BJ (cell line): Measurements from ENCODE around the gene ITCH. TPM values are rescaled to one million over a fixed set of nuclear protein-coding genes. Genes with fewer than 3 reads are reported as not detected.
"Not testable (repeated sequence)": the region's sequence is repeated elsewhere in the genome, so short reads cannot be mapped to it uniquely, and the experiment has no call there.

ENCODE experiments used
- CTCF ChIA-PET: fragments of 350-600 bp; formaldehyde crosslinking; extraction: SDS; loops from one replicate; lab custom pipeline; 2021; ENCODE audit warnings: antibody characterized with exemption, inconsistent platforms; lab: Yijun Ruan, JAX
- POLR2A ChIA-PET: fragments of 300-600 bp; sonication (Branson Sonifier 250); formaldehyde crosslinking; extraction: SDS; loops from one replicate; lab custom pipeline; 2021; ENCODE audit warnings: antibody characterized with exemption; lab: Charles Lee
- DNase-seq: peaks from one replicate; pipeline ENCODE4 v3.0.0-alpha.2; 2011; ENCODE audit warnings: low read depth
- H3K27me3 ChIP-seq: 2 replicates; pipeline ENCODE4 v1.6.0; 2011; ENCODE audit warnings: low read length; ENCODE audit not compliant: control insufficient read depth, insufficient read depth
- H3K36me3 ChIP-seq: 2 replicates; pipeline ENCODE4 v1.5.1; 2011; ENCODE audit warnings: low read length; ENCODE audit not compliant: control insufficient read depth, insufficient read depth
- H3K4me3 ChIP-seq: 2 replicates; pipeline ENCODE4 v1.5.1; 2011; ENCODE audit warnings: low read depth, mild to moderate bottlenecking, control low read depth, low read length
- CTCF ChIP-seq: IDR thresholded peaks from 2 replicates; pipeline ENCODE4 v1.5.1; 2011; ENCODE audit warnings: low read depth, mild to moderate bottlenecking, control low read depth, inconsistent platforms, low read length, moderate library complexity; ENCODE audit not compliant: insufficient read depth
- polyA plus RNA-seq: library from polyadenylated mRNA; depleted of rRNA; stranded (reverse); fragments of >200 nt; gene quantifications from 2 replicates; pipeline ENCODE4 v1.2.3, GENCODE V29; 2011

The ITCH gene
- polyA plus RNA-seq, 1 experiment = 7.8 TPM

GRCh38 chr20:34421766-34422466, 58.8 kb downstream of the ITCH start:
- DNase-seq = no peak
- ChIA-PET CTCF (interaction anchor here (0.6 to 0.9 kb wide), 2 partner anchors 107 to 359 kb away, joined by 3 to 5 read pairs; no protein-coding TSS in a partner anchor), POLR2A (no interaction called here)
- no peak for TF ChIP-seq CTCF
- no peaks in the 10 kb centered on the region for H3K27me3 ChIP-seq
- no peak overlapping the region for H3K4me3 ChIP-seq
- peaks cover 9% of the 10 kb centered on the region for H3K36me3 ChIP-seq

GRCh38 chr20:34425032-34425690, 62.1 kb downstream of the ITCH start:
- H3K36me3 ChIP-seq, POLR2A ChIA-PET, H3K4me3 ChIP-seq, DNase-seq, H3K27me3 ChIP-seq: not testable (repeated sequence)
- CTCF ChIA-PET = interaction anchor here (1.3 kb wide), 1 partner anchor 112 kb away, joined by 4 read pairs; no protein-coding TSS in a partner anchor

- Histone ChIP-seq H3K36me3 (peaks cover 6% of the 10 kb centered on the region), H3K4me3 (no peak overlapping the region), H3K27me3 (no peaks in the 10 kb centered on the region)
- TF ChIP-seq CTCF = no peak
- CTCF ChIA-PET = interaction anchor here (0.6 kb wide), 1 partner anchor 189 kb away, joined by 5 read pairs; no protein-coding TSS in a partner anchor
- no peak for DNase-seq
- POLR2A ChIA-PET = no interaction called here
Measured at GRCh38 chr20:34426026-34426425, 63.0 kb downstream of the ITCH start.

GRCh38 chr20:34427331-34427730, 64.3 kb downstream of the ITCH start:
- POLR2A ChIA-PET = interaction anchor here (0.6 kb wide), 1 partner anchor 14 kb away, joined by 4 read pairs; no protein-coding TSS in a partner anchor
- Histone ChIP-seq H3K4me3 (no peak overlapping the region), H3K27me3 (no peaks in the 10 kb centered on the region), H3K36me3 (peaks cover 6% of the 10 kb centered on the region)
- no peak for DNase-seq
- TF ChIP-seq CTCF = no peak
- CTCF ChIA-PET = interaction anchor here (2.2 kb wide), 1 partner anchor 115 kb away, joined by 10 read pairs; no protein-coding TSS in a partner anchor

- POLR2A ChIA-PET = interaction anchor here (0.6 kb wide), 1 partner anchor 15 kb away, joined by 4 read pairs; no protein-coding TSS in a partner anchor
- Histone ChIP-seq H3K27me3 (no peaks in the 10 kb centered on the region), H3K4me3 (no peak overlapping the region), H3K36me3 (peaks cover 6% of the 10 kb centered on the region)
- no peak for TF ChIP-seq CTCF
- CTCF ChIA-PET = interaction anchor here (1.0 to 2.2 kb wide), 2 partner anchors 10 to 115 kb away, joined by 3 to 10 read pairs; no protein-coding TSS in a partner anchor
- DNase-seq = no peak
Measured at GRCh38 chr20:34427784-34428183, 64.7 kb downstream of the ITCH start.
